GM21423 (cell line): ENCODE results near the gene RPLP1.
A peak's percentile ranks its signal among the peaks of the same experiment; 100 is the strongest.

Experiments
- ATAC-seq: cut with Tn5 transposase; IDR thresholded peaks from one replicate; pipeline ENCODE4 v1.9.1; 2021; ENCODE audit warnings: mild to moderate bottlenecking, moderate library complexity; ENCODE audit not compliant: unreplicated experiment

RPLP1 gene

GRCh38 chr15:69452692-69453521 is at the start of gene RPLP1:
RPLP1 (plus strand) TSS chr15:69452818; CDS start chr15:69452949, 131 bp downstream.
- ATAC-seq = peak; percentile 86

GRCh38 chr15:69403594-69403993 is 49.0 kb upstream of the RPLP1 start:
- ATAC-seq = no peak

- ATAC-seq = no peak
These were observed 47.5 kb upstream of the RPLP1 start for GRCh38 chr15:69405110-69405509.

DNA sequence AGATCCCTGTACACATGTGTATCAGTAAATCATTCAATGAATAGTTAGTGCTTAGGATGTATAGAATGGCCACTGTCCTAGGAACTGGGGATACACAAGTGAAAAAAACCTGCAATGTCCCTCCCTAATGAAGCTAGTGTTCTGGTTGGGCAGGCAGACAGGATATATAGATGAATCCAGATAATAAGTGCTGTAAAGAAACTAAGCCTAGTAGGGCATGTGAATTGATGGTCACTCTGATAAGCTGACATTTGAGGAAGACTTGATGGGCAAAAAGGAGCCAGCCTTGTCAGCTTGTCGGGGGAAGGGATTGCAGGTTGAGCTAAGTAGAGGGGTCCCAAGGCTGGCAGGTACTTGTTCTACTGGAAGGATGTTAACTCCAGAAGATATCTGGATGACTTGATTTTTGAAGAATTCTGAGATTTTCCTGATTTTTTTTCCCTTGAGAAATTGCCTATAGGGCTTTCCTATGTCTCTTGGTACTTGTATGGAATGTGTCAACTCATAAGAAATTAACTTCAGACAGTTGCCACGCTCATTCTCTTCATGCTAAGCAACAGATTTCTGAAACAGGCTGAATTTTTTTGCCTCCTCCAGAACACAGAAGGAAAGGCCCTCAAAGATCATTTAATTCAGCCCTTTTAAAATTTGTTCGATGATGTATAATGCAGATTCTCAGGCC is 44.8 kb upstream of the RPLP1 start:
- no peak for ATAC-seq

DNA sequence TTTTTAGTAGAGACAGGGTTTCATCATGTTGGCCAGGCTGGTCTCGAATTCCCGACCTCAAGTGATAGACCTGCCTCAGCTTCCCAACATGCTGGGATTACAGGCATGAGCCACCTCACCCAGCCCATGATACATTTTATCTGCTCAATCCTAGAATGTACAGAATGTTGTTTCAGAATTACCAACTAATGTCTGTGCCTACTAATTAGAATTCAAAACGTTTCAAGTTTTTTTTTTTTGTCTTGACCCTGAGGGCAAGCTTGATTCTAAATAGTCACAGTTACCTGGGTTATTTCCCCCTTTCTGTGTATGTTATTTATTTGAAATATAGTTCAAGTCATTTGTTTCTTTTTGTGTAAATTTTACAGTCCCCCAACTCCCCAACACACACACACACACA is 43.8 kb upstream of the RPLP1 start:
- ATAC-seq = no peak

DNA sequence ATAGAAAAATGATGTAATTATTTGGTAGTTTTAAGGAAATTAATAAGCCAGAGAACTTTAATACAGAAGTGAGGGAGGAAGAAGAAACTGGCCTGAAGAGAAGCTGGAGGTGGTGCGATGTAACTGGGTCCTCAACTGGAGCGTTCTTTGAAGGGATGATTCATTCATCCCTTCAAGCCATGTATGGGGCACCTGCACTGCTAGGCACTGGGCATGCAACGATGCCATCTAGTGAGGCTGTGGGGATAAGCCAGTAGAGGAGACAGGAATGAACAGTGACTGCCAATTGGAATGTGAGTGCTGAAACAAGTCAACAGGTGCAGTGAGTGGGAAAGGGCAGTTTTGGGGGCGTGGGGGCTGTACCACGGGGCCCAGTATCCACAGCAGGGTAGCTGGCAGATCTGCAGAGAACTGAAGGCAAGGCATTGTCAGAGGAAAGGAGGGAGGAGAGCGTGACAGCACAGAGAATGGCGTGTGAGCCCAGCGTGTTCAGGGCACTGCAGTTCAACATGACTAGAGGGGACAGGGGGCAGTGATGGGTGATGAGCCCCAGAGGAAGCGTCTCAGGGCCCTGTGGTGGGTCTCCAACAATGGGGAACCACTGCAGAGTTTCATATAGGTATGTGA is 42.3 kb upstream of the RPLP1 start:
- ATAC-seq = no peak

GRCh38 chr15:69412274-69412673 is 40.3 kb upstream of the RPLP1 start:
- no peak for ATAC-seq

- no peak for ATAC-seq
These were observed 39.9 kb upstream of the RPLP1 start for GRCh38 chr15:69412701-69413100.

- peak; percentile 91 for ATAC-seq
These were observed 38.6 kb upstream of the RPLP1 start, which contains the start of gene KIF23 for GRCh38 chr15:69413822-69414700. KIF23 (plus strand) TSS chr15:69414349; CDS start chr15:69414466, 117 bp downstream.

DNA sequence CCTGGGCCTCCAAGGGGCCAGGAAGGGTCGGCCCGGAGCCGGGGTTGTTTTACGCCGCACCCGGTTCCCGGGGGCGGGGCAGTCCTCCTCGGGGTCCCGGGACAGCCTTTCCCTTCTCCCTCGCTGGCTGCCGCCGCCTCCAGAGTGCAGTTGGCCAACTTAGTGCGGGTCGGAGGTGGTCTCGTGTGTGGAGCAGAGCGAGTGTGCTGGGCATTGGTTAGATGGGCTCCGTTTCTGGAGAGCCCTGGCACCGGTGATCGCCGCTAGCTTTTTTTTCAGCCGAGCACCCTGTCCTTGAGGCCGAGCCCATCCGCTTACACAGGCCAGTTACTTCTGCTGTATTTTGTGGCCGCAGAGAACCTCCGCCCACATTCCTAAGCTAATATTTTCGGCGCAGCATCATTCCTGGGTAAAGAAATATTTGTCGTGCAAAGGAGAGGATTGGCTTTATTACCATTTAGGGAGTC is 37.9 kb upstream of the RPLP1 start:
- peak; percentile 26 for ATAC-seq

- ATAC-seq = no peak
These were observed 37.2 kb upstream of the RPLP1 start for GRCh38 chr15:69415381-69415780.

GRCh38 chr15:69417581-69417980 is 35.0 kb upstream of the RPLP1 start:
- ATAC-seq = no peak

DNA sequence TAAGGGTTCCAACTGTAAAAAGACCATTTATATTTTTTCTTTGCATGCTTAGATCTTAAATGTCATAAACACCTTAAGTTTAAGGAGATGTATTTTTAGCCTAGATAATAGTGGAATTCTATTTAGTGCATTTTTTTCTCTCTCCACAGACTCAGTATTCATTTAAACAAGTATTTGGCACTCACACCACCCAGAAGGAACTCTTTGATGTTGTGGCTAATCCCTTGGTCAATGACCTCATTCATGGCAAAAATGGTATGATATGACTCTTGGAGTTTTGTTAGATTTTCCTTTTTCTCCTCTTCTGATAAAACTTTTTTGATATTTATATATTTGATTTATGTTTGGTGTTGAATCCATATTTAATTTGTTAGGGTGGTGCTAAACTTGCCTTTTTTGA is 31.1 kb upstream of the RPLP1 start:
- ATAC-seq = no peak

- no peak for ATAC-seq
These were observed 30.2 kb upstream of the RPLP1 start for GRCh38 chr15:69422336-69422895.

GRCh38 chr15:69424001-69424400 is 28.6 kb upstream of the RPLP1 start:
- ATAC-seq = no peak

- no peak for ATAC-seq
These were observed 27.7 kb upstream of the RPLP1 start for GRCh38 chr15:69424748-69425413.

- no peak for ATAC-seq
These were observed 18.8 kb upstream of the RPLP1 start for GRCh38 chr15:69433831-69434230.

- no peak for ATAC-seq
These were observed 18.4 kb upstream of the RPLP1 start for GRCh38 chr15:69434238-69434637.

DNA sequence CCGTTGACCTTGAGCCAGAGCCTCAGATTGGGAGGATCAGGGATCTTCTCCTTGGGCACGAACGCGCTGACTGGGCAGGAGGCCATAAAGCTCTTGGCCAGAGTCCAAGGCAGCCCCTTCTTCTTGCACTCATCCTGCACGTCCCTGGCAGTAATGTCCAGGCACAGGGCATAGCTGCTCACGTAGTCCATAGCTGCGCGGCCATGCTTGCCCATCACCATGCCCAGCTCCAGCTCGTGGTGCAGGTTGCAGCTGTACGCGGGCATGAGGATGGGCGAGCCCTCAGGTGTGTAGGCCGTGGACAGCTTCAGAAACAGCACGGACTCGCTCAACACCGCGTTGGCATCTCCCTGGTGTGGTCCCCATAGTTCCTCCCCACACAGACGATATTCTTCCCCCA is 17.9 kb upstream of the RPLP1 start:
- no peak for ATAC-seq

GRCh38 chr15:69435985-69436384 is 16.6 kb upstream of the RPLP1 start:
- ATAC-seq = no peak
